HG03095 (cell line): ENCODE results near the gene ALKBH4.
"Not testable (repeated sequence)": the region's sequence is repeated elsewhere in the genome, so short reads cannot be mapped to it uniquely, and the experiment has no call there.

Source experiments
- ATAC-seq: cut with Tn5 transposase; IDR thresholded peaks from one replicate; pipeline ENCODE4 v1.9.1; 2021; ENCODE audit warnings: moderate library complexity; ENCODE audit not compliant: unreplicated experiment

The ALKBH4 gene

DNA sequence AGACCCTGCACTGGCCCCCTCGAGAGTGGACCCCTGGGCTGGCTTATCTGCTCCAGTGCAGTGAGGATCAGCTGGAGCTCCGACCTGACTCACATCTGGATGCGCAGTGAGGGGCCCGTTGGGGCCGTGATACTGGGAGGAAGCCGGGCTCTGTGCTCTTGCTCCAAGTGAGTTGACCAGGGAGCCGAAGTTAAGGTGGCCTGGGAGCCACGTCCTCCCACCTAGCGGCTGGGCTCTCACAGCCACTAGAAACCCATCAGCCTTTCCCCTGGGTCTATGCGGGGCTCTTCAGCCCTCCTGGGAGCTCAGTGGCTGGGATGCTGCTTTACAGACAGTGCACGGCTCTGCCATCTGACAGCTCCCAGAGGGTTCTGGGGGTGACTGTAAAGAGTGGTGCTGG, 9.1 kb downstream of the ALKBH4 start:
- no peak for ATAC-seq

GRCh38 chr7:102454932-102455331, 9.7 kb downstream of the ALKBH4 start:
- ATAC-seq, result not testable (repeated sequence)

GRCh38 chr7:102454468-102454867, 10.2 kb downstream of the ALKBH4 start:
- ATAC-seq, result no peak

GRCh38 chr7:102453319-102453718, 11.3 kb downstream of the ALKBH4 start:
- no peak for ATAC-seq

DNA sequence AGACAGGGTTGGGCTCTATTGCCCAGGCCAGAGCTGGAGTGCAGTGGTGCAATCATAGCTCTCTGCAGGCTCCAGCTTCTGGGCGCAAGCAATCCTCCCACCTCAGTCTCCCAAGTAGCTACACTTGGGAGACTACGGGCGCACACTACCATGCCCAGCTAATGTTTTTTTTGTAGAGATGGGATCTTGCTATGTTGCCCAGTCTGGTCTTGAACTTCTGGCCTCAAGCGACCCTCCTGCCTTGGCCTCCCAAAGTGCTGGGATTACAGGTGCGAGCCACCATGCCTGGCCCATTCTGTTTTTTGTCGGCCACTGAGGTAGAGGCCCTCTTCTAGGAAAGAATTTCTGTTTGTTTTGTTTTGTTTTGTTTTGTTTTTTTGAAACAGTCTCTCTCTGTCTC, 12.2 kb downstream of the ALKBH4 start:
- no peak for ATAC-seq

DNA sequence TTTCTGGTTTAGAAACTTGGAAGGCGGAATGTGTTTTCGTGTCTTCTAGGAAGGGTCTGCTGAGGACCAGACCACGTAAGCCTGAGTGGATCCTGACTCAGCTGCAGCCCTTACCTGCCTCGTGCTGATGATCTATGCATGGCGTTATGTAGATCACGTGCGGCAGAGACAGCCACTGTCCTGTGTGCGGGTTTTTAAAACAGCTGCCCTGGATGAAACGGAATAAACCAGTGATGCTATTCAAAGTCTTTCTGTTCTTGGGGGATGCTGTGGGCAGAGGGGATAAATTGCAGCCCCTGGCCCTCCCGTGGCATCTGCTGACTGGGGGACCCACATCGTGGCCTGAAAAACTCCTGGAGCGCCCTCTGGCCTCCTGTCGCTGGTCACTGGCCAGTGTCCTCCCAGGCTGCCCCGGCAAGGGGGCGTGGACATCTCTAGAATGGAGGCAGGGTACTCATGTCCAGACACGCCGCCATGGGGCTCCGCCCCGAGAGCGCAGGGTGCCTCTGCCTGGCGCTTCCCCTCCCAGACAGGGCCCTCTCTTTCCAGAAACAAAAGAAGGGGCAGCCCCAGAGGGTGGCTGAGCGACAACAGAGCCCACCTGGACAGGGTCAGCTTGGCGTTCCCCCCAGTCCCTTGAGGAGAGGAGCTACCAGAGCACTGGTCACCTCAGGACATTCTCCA, 13.2 kb downstream of the ALKBH4 start:
- ATAC-seq, result no peak

DNA sequence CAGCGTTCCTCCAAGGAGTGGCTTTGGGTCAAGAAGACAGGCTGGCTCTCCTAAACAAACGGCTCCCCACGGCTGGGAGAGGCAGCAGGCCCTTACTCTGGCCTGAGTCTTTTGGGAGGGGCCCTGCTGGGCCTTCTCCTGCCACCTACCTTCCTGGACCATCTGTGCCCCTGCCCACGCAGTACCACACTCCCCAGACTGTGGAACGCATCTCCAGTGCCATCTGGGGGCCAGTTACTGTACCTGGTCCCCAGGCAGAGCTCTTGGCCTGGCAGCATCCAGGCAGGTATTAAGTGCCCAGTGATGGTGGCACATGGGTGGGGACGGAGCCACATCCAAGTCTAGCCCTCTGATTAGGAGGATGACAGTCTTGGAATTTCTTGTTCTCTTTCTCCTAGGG, 14.4 kb downstream of the ALKBH4 start:
- no peak for ATAC-seq

GRCh38 chr7:102449136-102449535, 15.5 kb downstream of the ALKBH4 start:
- ATAC-seq, result no peak

DNA sequence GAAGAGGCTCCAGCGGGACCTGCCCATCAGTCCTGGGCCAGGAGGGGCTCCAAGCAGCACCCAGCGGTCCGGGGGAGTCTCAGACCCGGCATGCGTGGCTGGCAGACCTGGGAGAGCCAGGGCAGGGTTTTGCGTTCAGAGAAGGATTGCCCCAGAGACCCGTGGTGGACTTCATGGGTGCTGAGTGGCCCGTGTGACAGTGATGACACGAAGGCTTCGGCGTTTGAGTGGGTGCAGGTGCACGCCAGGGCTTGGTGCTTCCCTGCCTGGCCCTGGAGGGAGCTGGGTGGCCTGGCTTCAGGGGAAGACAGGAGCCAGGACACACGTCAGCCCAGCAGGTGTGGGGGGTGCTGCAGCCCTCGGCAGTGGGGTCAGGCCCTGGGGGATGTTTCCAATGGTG, 17.4 kb downstream of the ALKBH4 start:
- no peak for ATAC-seq

- no peak for ATAC-seq
These were observed 18.1 kb downstream of the ALKBH4 start for GRCh38 chr7:102446387-102447156.

DNA sequence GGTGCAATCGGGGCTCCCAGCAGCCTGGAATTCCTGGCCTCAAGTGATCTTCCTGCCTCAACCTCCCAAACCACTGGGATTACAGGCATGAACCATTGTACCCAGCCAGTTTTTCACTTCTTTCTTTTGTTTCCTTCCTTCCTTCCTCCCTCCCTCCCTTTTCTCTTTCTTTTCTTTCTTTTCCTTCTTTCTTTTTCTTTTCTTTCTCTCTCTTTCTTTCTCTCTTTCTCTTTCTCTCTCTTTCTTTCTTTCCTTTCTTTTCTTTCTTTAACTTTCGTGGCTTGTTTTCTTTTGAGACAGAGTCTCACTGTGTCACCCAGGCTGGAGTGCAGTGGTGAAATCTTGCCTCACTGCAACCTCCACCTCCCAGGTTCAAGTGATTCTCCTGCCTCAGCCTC, 19.0 kb downstream of the ALKBH4 start:
- no peak for ATAC-seq

- ATAC-seq, result peak; percentile 48
These were observed 19.5 kb downstream of the ALKBH4 start for GRCh38 chr7:102444961-102445673.

- ATAC-seq, result no peak
These were observed 24.5 kb downstream of the ALKBH4 start for GRCh38 chr7:102439963-102440795.

- no peak for ATAC-seq
These were observed 28.5 kb downstream of the ALKBH4 start for GRCh38 chr7:102436118-102436517.

DNA sequence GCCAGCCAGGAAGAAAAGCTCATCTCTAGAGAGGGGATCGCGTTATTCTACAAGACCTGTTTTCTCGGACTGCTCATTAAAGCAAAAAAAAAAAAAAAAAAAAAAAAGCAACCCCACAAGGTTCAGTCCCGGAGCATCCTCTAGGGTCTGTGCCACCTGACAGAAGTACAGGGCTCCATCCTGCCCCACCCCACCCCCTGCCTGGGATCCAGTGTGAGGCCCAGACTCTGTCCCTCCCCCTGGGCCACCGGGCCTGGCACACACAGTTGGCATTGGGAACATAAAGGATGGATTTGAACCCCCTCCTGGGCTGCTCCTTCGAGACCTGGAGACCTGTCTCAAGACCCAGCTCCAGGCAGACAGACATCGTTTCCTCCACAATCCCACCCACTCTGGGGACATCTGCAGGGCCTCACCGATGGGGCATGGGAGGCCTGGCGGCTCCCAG, 30.6 kb downstream of the ALKBH4 start:
- ATAC-seq, result no peak

DNA sequence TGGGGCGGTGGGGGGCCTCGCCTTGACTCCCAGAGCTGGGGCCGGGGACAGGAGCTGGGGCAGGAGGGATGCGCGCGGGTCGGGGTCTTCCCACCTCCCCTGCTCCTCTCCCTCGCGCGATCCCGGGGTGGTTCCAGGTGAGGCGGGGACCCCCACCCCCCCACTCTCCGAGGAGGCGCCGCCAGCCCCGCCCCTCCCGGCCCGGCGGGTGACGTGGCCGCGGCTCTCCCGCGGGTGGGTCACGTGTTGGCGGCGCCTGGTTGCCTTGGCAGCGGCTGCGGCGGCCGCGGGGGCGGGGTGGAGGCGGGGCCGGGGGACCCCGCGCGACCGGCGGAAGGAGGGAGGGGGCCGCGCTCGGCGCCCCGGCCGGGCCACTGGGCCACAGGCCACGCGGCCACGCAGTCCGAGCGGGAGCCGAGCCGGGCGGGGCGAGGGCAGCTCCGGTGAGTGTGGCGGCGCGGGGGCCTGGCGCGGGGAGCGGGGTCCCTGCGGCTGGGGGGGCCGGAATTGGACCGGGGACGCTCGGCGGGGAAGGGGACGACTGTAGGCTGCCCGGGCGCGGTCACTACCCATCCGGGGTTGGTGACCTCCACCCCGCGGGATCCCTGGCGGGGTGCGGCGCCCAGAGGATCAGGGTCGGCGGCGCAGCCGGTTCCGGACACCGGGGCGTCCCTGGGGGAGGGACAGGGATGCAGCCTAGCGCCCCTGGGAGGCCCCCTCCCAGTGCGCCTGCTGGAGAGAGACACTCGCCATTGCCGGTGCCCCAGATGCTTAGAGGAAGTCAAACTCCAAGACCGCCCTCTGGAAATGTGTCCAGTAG, 31.2 kb downstream of the ALKBH4 start, which contains the start of gene ORAI2:
ORAI2 (plus strand) TSS at position 357 of the 820 bp plus-strand sequence. CDS start 5,382 bp downstream, outside the sequence.
- ATAC-seq, result peak; percentile 42

DNA sequence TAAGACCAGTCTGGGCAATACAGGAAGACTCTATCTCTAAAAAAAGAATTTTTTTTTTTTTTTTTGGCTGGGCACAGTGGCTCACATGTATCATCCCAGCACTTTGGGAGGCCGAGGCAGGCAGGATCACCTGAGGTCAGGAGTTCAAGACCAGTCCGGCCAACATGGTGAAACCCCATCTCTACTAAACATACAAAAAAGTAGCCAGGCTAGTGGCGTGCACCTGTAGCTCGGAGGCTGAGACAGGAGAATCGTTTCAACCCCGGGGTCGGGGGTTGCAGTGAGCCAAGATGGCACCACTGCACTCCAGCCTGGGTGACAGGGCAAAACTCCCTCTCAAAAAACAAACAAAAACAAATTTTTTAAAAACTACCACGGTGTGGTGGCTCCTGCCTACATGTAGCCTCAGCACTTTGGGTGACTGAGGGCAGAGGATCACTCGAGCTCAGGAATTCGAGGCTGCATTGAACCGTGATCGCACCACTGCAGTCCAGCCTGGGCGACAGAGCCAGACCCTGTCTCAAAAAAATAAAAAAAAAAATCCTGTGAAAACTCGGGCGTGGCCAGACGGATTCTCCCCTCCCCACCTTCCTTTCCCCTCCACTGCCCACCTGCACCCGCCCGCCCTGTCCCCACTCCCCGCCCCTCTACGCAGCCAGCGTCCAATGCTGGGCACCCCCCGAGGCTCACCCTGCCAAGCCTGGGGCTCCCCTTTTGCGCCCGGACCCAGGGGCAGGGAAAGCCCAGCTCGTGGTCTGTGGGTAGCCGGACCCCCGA, 32.0 kb downstream of the ALKBH4 start:
- peak; percentile 24 for ATAC-seq

GRCh38 chr7:102431617-102432298, 32.9 kb downstream of the ALKBH4 start:
- ATAC-seq, result no peak
